SK-N-SH treated with all-trans-retinoic acid at 6 μM for 48 hours (cell line): ENCODE results near the gene SMKR1.

ENCODE experiments used
- ARNTL ChIP-seq: fragments of 450-650 bp; formaldehyde crosslinking; IDR thresholded peaks from 2 replicates; pipeline ENCODE4 v1.5.0; 2020; ENCODE audit warnings: low read depth, mild to moderate bottlenecking, moderate library complexity, borderline replicate concordance
- CREB5 ChIP-seq: fragments of 250-450 bp; sonication (Bioruptor Pico); IDR thresholded peaks from 2 replicates; pipeline ENCODE4 v1.5.1; 2020; ENCODE audit warnings: low read depth, mild to moderate bottlenecking, moderate library complexity
- CSRNP3 ChIP-seq: fragments of 250-450 bp; sonication (Bioruptor Pico); IDR thresholded peaks from 2 replicates; pipeline ENCODE4 v1.5.1; 2021; ENCODE audit warnings: mild to moderate bottlenecking, moderate library complexity
- ESRRG ChIP-seq: fragments of 250-450 bp; sonication (Bioruptor Pico); IDR thresholded peaks from 2 replicates; pipeline ENCODE4 v1.6.1; 2021; ENCODE audit warnings: mild to moderate bottlenecking
- OSR1 ChIP-seq: fragments of 250-450 bp; sonication (Bioruptor Pico); IDR thresholded peaks from 2 replicates; pipeline ENCODE4 v1.8.0; 2022; ENCODE audit warnings: moderate library complexity, mild to moderate bottlenecking, inconsistent platforms
- PATZ1 ChIP-seq: fragments of 250-450 bp; sonication (Bioruptor Pico); IDR thresholded peaks from 2 replicates; pipeline ENCODE4 v1.8.0; 2020; ENCODE audit warnings: mild to moderate bottlenecking, moderate library complexity, borderline replicate concordance
- TSHZ2 ChIP-seq: fragments of 250-450 bp; sonication (Bioruptor Pico); IDR thresholded peaks from 2 replicates; pipeline ENCODE4 v1.5.0; 2020; ENCODE audit warnings: mild to moderate bottlenecking, moderate library complexity
- ZFP3 ChIP-seq: fragments of 250-450 bp; sonication (Bioruptor Pico); IDR thresholded peaks from 2 replicates; pipeline ENCODE4 v1.5.0; 2020; ENCODE audit warnings: mild to moderate bottlenecking, moderate library complexity
- ZNF565 ChIP-seq: fragments of 450-650 bp; formaldehyde crosslinking; conservative IDR thresholded peaks from 2 replicates; pipeline ENCODE4 v1.5.0; 2020; ENCODE audit warnings: low read depth, mild to moderate bottlenecking, moderate library complexity
- ZNF70 ChIP-seq: fragments of 450-650 bp; formaldehyde crosslinking; IDR thresholded peaks from 2 replicates; pipeline ENCODE4 v1.5.0; 2020; ENCODE audit warnings: mild to moderate bottlenecking, moderate library complexity

GRCh38 chr7:129498021-129498420, 4.3 kb upstream of the SMKR1 start:
- TF ChIP-seq OSR1 (CRISPR knock-in tag) (no peak), CSRNP3 (CRISPR knock-in tag) (no peak), ZFP3 (no peak), ARNTL (no peak), PATZ1 (CRISPR knock-in tag) (no peak), ESRRG (CRISPR knock-in tag) (no peak), ZNF565 (CRISPR knock-in tag) (no peak), TSHZ2 (CRISPR knock-in tag) (no peak), ZNF70 (no peak), CREB5 (CRISPR knock-in tag) (no peak)
